AG09309 (cell line): ENCODE measurements around the gene HNRNPUL1.

Experiments
- DNase-seq: peaks from one replicate; pipeline ENCODE4 v3.0.0-alpha.2; 2010; ENCODE audit warnings: low read depth
- H3K4me3 ChIP-seq: 2 replicates; pipeline ENCODE4 v1.5.1; 2011; ENCODE audit warnings: mild to moderate bottlenecking, low read depth, low read length, moderate library complexity; ENCODE audit not compliant: control insufficient read depth
- TF ChIP-seq, protein P1 (sequence below): IDR thresholded peaks from 2 replicates; pipeline ENCODE4 v1.5.1; 2011; ENCODE audit warnings: mild to moderate bottlenecking, low read depth, low read length, inconsistent platforms; ENCODE audit not compliant: insufficient read depth, control insufficient read depth; ENCODE audit errors: missing control alignments

Gene HNRNPUL1

GRCh38 chr19:41356984-41357739 is 93.0 kb downstream of the HNRNPUL1 start:
- no peak for DNase-seq
- TF ChIP-seq, protein P1, sequence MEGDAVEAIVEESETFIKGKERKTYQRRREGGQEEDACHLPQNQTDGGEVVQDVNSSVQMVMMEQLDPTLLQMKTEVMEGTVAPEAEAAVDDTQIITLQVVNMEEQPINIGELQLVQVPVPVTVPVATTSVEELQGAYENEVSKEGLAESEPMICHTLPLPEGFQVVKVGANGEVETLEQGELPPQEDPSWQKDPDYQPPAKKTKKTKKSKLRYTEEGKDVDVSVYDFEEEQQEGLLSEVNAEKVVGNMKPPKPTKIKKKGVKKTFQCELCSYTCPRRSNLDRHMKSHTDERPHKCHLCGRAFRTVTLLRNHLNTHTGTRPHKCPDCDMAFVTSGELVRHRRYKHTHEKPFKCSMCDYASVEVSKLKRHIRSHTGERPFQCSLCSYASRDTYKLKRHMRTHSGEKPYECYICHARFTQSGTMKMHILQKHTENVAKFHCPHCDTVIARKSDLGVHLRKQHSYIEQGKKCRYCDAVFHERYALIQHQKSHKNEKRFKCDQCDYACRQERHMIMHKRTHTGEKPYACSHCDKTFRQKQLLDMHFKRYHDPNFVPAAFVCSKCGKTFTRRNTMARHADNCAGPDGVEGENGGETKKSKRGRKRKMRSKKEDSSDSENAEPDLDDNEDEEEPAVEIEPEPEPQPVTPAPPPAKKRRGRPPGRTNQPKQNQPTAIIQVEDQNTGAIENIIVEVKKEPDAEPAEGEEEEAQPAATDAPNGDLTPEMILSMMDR = no peak
- H3K4me3 ChIP-seq = no peak overlapping the region
